ENCODE results near the gene ST14.
"Not testable (repeated sequence)": the region's sequence is repeated elsewhere in the genome, so short reads cannot be mapped to it uniquely, and the experiment has no call there.

The ST14 gene

GRCh38 chr11:130163346-130164220 lies 4.0 kb downstream of the ST14 start:
- in situ Hi-C loops (cut with MboI; ENCODE audit: low sequenced_read_pairs), result no loop called here

DNA sequence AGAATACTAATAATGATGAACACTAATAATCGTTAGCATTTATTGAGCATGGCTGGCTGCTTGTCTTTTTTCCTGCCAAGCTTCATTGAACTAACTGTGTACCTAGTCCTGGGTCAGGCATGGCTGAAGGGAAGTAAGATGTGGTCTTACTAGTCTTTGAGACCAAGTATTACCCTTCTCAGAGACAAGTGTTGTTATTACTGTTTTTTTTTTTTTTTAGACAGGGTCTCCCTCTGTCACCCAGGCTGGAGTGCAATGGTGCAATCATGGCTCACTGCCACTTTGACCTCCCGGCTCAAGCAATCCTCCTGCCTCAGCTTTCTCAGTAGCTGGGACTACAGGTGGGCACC lies 4.6 kb downstream of the ST14 start:
- in situ Hi-C loops (cut with MboI; ENCODE audit: low sequenced_read_pairs), result no loop called here

- in situ Hi-C loops (cut with MboI; ENCODE audit: low sequenced_read_pairs), result no loop called here
Observed at GRCh38 chr11:130165601-130166456, 6.2 kb downstream of the ST14 start.

DNA sequence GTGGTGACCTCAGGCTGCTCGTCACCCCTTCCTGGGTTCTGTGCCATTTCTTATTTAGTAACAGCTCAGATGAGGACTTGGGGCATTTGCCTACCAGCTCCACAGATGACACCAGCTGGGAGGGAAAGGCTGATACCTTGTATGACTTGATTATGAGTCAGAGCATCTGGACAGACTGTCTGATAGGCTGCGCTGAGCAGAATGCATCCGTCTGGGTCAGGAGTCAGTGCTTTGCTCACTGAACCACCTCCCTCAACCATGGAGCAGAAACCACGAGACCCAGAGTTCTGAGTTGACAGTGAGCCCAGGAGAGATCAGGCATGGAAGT lies 6.8 kb downstream of the ST14 start:
- in situ Hi-C loops (cut with MboI; ENCODE audit: low sequenced_read_pairs), result no loop called here

- in situ Hi-C loops (cut with MboI; ENCODE audit: low sequenced_read_pairs), result no loop called here
Observed at GRCh38 chr11:130167146-130167545, 7.6 kb downstream of the ST14 start.

GRCh38 chr11:130168105-130168504 lies 8.5 kb downstream of the ST14 start:
- in situ Hi-C loops (cut with MboI; ENCODE audit: low sequenced_read_pairs), result no loop called here

- in situ Hi-C loops (cut with MboI; ENCODE audit: low sequenced_read_pairs), result no loop called here
Observed at GRCh38 chr11:130170345-130170744, 10.8 kb downstream of the ST14 start.

GRCh38 chr11:130171534-130171933 lies 12.0 kb downstream of the ST14 start:
- in situ Hi-C loops (cut with MboI; ENCODE audit: low sequenced_read_pairs), result no loop called here

- in situ Hi-C loops (cut with MboI; ENCODE audit: low sequenced_read_pairs), result not testable (repeated sequence)
Observed at GRCh38 chr11:130172001-130172400, 12.4 kb downstream of the ST14 start.

- in situ Hi-C loops (cut with MboI; ENCODE audit: low sequenced_read_pairs), result no loop called here
Observed at GRCh38 chr11:130174642-130175041, 15.1 kb downstream of the ST14 start.

- in situ Hi-C loops (cut with MboI; ENCODE audit: low sequenced_read_pairs), result no loop called here
Observed at GRCh38 chr11:130175898-130176297, 16.3 kb downstream of the ST14 start.

DNA sequence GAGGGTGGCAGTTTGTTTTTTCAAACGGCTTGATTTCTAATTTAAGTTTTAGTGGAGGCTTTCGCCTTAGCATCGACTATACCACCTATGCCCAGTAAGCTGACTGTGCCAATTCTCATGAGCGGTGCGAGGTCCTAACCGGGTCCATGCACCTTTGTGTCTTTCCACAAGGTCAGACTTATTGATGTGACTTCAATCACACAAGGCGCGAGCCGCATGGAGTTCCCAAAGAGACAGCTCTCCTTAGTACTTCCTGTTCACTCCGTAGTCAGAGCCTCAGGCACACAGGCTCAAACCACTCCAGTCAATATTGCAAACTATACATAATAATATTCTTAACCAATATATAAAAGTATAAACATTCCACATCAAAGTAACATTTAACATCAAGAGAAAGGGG lies 18.2 kb downstream of the ST14 start:
- in situ Hi-C loops (cut with MboI; ENCODE audit: low sequenced_read_pairs), result no loop called here

- in situ Hi-C loops (cut with MboI; ENCODE audit: low sequenced_read_pairs), result no loop called here
Observed at GRCh38 chr11:130178441-130179339, 19.1 kb downstream of the ST14 start.

DNA sequence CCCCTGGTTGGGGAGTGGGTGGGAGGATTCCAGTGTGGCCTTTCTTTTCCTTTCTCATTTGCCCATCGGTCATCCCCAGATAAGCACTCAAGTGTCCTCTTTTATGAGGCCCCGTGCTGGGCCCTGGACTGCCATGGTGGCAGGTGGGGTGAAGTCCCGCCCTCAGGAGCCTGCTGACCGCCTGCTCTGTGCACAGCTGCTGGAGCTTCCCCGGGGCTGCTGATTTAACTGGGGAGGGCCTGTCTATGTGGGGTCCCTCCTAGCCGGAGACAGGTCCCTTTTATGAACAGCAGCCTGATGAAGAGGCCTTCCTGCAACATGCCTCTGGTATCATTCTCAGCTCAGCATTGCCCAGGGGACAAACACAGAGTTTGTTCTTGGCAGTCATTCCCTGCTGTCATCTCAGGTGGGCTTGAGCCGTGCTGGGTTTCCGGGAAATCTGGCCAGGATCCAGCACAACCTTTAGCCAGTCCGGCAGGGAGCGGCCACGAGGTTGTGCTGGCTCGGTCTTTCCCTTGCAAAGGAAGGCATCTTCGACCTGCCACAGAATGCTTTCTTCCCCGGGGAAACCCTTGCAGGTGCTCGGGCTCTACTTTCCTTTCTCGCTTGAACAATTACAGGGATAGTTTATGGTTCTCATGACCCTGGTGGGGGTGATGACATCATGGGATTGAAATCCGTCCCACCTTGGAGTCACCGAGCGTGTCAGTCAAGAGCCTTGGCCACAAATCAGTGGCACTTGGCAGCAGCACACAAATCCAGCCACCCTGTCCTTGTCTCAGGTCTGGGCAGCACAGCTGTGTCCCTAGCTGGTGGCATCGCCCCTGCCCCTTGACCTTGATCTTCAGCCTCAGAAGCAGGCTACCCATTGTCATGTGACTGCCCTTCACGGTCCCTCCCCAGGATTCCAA lies 20.1 kb downstream of the ST14 start:
- in situ Hi-C loops (cut with MboI; ENCODE audit: low sequenced_read_pairs), result no loop called here

DNA sequence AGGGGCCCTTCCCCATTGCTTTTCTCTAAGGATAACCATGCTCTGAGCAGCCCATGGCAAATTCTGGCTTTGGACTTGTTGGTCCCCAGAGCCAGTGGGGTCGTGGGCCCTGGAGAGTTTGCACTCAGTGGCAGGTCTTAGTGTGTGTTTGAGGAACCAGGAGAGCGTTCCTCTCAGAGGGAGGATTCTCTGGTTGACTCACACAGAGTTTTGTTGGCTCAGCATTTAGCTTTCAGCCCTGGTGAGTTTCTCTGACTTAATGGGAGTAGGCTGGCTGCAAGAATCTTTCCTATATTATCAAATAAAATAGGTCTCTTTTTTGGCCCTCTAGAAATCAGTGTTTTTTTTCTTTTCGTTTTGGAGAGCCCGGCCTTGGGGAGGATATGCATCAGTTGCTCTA lies 20.9 kb downstream of the ST14 start:
- in situ Hi-C loops (cut with MboI; ENCODE audit: low sequenced_read_pairs), result no loop called here

DNA sequence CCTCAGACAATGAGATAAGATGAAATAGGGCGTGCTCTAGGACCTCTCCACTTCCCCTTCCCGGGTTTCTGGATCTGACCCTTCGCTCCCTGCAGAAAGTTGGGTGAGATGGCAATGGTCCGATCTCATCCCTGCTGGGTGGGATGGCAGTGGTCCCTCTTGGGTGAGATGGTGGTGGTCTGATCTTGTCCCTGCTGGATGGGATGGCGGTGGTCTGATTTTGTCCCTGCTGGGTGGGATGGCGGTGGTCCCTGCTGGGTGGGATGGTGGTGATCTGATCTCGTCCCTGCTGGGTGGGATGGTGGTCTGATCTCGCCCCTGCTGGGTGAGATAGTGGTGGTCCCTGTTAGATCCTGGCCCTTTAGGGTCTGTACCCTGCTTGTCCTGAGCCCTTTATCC lies 21.3 kb downstream of the ST14 start:
- in situ Hi-C loops (cut with MboI; ENCODE audit: low sequenced_read_pairs), result no loop called here

DNA sequence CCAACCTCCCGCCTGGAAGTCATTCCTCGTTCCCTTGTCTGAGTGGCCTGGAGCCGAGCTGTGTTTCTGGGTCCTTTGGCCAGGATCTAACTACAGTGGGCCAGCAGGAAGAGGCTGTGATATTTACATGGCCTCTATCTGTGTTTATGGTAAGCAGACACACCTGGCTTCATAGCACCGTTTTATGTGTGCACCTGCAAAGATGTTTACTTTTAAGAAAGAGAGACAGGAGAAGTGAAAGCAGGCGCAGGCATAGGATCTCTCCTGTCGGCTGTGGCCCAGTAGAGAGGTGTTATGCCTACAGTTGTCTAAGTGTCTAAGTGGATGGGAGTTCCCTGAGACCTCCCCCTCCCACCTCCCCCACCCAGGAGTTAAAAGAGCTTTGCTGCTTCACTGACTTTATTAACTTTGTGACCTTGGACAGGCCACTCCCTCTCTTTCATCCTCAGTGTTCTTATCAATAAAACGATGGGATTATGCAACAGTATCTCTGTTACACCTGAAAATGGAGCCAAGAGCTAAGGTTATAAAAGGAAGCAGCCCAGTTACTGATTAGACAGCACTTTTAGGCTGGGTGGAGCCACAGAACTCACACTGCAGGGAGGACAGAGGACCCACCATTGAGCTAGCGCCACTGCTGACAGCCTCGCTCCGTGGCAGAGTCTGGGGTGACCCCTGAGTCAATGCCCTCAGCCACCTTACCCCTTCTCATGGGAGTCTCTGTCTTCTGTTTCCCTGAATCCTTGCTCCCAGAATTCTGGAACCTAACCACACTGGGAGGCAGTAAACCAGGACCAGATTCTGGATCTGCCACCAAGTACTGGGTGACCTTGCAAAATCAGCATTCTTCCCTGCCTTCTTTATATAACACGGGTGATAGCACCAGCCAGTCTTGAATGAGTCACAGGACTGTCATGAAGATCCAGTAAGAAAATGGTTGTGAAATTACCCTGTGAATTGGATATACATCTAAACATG lies 22.0 kb downstream of the ST14 start:
- in situ Hi-C loops (cut with MboI; ENCODE audit: low sequenced_read_pairs), result no loop called here

- in situ Hi-C loops (cut with MboI; ENCODE audit: low sequenced_read_pairs), result no loop called here
Observed at GRCh38 chr11:130183878-130184610, 24.5 kb downstream of the ST14 start.

Data from HL-60/S4 treated with retinoic acid at 250 ng/mL for 4 days and 3 days (cell line).